Naive thymus-derived CD8-positive, alpha-beta T cell (primary cell): Measurements from ENCODE around the gene B3GALT4. TPM values are rescaled to one million over a fixed set of nuclear protein-coding genes. Genes with fewer than 3 reads are reported as not detected.
"Not testable (repeated sequence)": the region's sequence is repeated elsewhere in the genome, so short reads cannot be mapped to it uniquely, and the experiment has no call there.

Experiments used
- ATAC-seq, 2 donors: fragments of 150-1000 bp; cut with Tn5 transposase in 1 of 2; sonication (Bioruptor Pico), chemical (Tn5 transposase) in 1 of 2; 1 replicate in 1 of 2; 2 replicates in 1 of 2; pipeline ENCODE4 v1.10.0; 2021; ENCODE audit warnings: mild to moderate bottlenecking in 2 of 2, moderate library complexity in 2 of 2
- POLR2A ChIA-PET: fragments of 350-600 bp; sonication (Branson Sonifier 250); formaldehyde crosslinking; loops from one replicate; lab custom pipeline; 2021; ENCODE audit warnings: antibody characterized with exemption; lab: Charles Lee
- DNase-seq, 10 donors: peaks; one replicate each; pipeline versions ENCODE4 v3.0.0 to v3.0.0-alpha.2; 2020 to 2022
- H3K27ac Mint-ChIP-seq, 10 donors: one replicate each; pipeline ENCODE4 v1.8.0; 2020 to 2022; ENCODE audit warnings: mild to moderate bottlenecking in 10 of 10, mixed read lengths in 10 of 10, moderate library complexity in 4 of 10, inconsistent platforms in 1 of 10
- H3K27me3 Mint-ChIP-seq, 5 donors: one replicate each; pipeline ENCODE4 v1.8.0; 2021 to 2022; ENCODE audit warnings: mixed read lengths in 5 of 5
- H3K36me3 Mint-ChIP-seq, 3 donors: one replicate each; pipeline ENCODE4 v1.8.0; 2020 to 2022; ENCODE audit warnings: mixed read lengths in 3 of 3, mild to moderate bottlenecking in 2 of 3, inconsistent platforms in 1 of 3
- H3K4me1 Mint-ChIP-seq, 4 donors: one replicate each; pipeline ENCODE4 v1.8.0; 2021 to 2022; ENCODE audit warnings: mixed read lengths in 4 of 4
- H3K4me3 Mint-ChIP-seq, 10 donors: one replicate each; pipeline ENCODE4 v1.8.0; 2020 to 2022; ENCODE audit warnings: mild to moderate bottlenecking in 10 of 10, mixed read lengths in 10 of 10, moderate library complexity in 6 of 10, inconsistent platforms in 1 of 10
- H3K9me3 Mint-ChIP-seq, 9 donors: one replicate each; pipeline ENCODE4 v1.8.0; 2020 to 2022; ENCODE audit warnings: mixed read lengths in 9 of 9, mild to moderate bottlenecking in 3 of 9, inconsistent platforms in 1 of 9, moderate library complexity in 1 of 9
- polyA plus RNA-seq, 3 donors: library from polyadenylated mRNA; unstranded; fragments of 300-500 nt; fragmentation: Illumina TruSeq; gene quantifications; one replicate each; pipeline ENCODE4 v1.2.3, GENCODE V29; 2021
- total RNA-seq, 8 experiments: library from RNA in 2 of 8; stranded (reverse) in 2 of 8; gene quantifications; one replicate each; pipeline ENCODE4 v1.2.3 and lab custom pipeline; 2021 to 2026

The B3GALT4 gene
- total and polyA plus RNA-seq, 5 experiments from 2014 or later: 14.5 to 41.9 (median 20.4) TPM

- Mint-ChIP-seq H3K36me3 (peaks cover 0 to 31% (median 0%) of the 10 kb centered on the region in 3 donors), H3K4me1 (peaks cover 22 to 41% (median 38%) of the 10 kb centered on the region in 4 donors), H3K27me3 (no peaks in the 10 kb centered on the region), H3K27ac (peak overlapping the region; percentile 91 to 99 (median 98)), H3K4me3 (peak overlapping the region; percentile 83 to 94 (median 90)), H3K9me3 (no peaks in the 10 kb centered on the region)
- POLR2A ChIA-PET: interaction anchor here (0.6 to 5.4 kb wide), 26 partner anchors 9 to 411 kb away, joined by 3 to 84 read pairs (median 8); partner anchors contain the start of genes B3GALT4, COL11A2, HLA-DPA1 and HSD17B8
- ATAC-seq (no peak), DNase-seq (peak in 2 of 10 donors; percentile 4 to 64)
Observed at GRCh38 chr6:33249732-33250630, 26.9 kb upstream of the B3GALT4 start.

DNA sequence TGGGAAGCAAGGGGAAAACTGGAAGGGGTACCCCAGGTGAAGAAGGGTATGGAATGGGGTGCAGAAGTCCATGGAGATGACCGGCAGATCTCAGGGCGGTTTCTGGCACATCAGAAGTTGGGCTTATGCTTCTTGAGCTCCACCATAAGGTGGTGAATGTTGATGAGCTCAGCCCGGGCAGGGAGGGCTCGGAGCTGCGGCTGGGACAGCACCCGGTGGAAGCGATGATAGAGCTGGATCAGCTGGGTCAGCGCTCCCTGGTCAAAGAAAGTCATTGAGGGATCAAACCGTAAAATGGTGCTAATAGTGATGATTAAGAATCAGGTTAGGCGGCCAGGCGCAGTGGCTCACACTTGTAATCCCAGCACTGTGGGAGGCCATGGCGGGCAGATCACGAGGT is 26.2 kb upstream of the B3GALT4 start:
- no peaks in the 10 kb centered on the region for H3K27me3 Mint-ChIP-seq
- peak overlapping the region; percentile 36 to 94 (median 90) for H3K4me3 Mint-ChIP-seq
- ATAC-seq (no peak), DNase-seq (no peak)
- H3K36me3 Mint-ChIP-seq: peaks cover 0 to 37% (median 0%) of the 10 kb centered on the region in 3 donors
- peaks cover 22 to 41% (median 38%) of the 10 kb centered on the region in 4 donors for H3K4me1 Mint-ChIP-seq
- POLR2A ChIA-PET: interaction anchor here (0.8 to 5.4 kb wide), 7 partner anchors 21 to 279 kb away, joined by 3 to 84 read pairs (median 37); partner anchors contain the start of genes B3GALT4, PFDN6, RGL2 and RING1
- H3K9me3 Mint-ChIP-seq: no peaks in the 10 kb centered on the region
- H3K27ac Mint-ChIP-seq: peak overlapping the region; percentile 91 to 99 (median 98)

DNA sequence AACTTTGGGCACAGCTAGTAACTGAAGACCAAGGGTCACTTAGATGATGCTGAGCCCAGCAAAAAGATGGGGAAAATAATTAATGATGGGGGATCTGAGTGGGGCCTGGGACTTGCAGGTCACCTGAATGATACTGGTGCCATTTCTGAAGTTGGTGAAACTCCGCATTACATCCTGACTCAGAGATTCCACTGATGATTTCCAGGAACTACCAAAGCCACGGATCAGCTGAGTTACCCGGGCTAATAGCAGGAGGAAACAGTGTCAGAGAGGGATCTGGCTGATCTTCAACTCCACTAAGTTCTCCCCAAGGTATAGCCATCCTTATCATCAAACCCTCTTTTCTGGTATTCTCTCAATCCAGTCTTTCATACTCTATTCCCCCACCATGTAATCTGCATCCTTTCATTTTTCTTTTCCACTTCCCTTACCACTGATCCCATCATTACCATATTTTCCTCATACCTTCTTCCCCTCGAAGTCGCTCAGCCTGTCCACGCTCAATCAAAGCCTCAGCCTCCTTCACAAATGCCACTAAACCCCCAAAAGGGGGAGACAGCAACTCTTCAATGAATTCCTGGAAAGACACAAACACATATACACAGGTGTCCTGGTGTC is 25.4 kb upstream of the B3GALT4 start:
- DNase-seq (no peak), ATAC-seq (no peak)
- H3K4me1 Mint-ChIP-seq: peaks cover 22 to 41% (median 38%) of the 10 kb centered on the region in 4 donors
- H3K27ac Mint-ChIP-seq: peak overlapping the region in 9 of 10 donors; percentile 10 to 84 (median 31)
- H3K9me3 Mint-ChIP-seq: no peaks in the 10 kb centered on the region
- H3K36me3 Mint-ChIP-seq: peaks cover 0 to 44% (median 0%) of the 10 kb centered on the region in 3 donors
- POLR2A ChIA-PET: interaction anchor here (0.6 to 5.4 kb wide), 8 partner anchors 19 to 289 kb away, joined by 3 to 84 read pairs (median 12); partner anchors contain the start of genes B3GALT4, RGL2, RPS18 and VPS52
- H3K27me3 Mint-ChIP-seq: no peaks in the 10 kb centered on the region
- H3K4me3 Mint-ChIP-seq: peak overlapping the region in 9 of 10 donors; percentile 1 to 69 (median 28)

GRCh38 chr6:33252759-33253158 is 24.2 kb upstream of the B3GALT4 start:
- DNase-seq (no peak), ATAC-seq (no peak)
- Mint-ChIP-seq H3K4me3 (no peak overlapping the region), H3K27ac (peak overlapping the region in 2 of 10 donors; percentile 0 to 53), H3K27me3 (no peaks in the 10 kb centered on the region), H3K9me3 (no peaks in the 10 kb centered on the region), H3K4me1 (peaks cover 22 to 41% (median 38%) of the 10 kb centered on the region in 4 donors), H3K36me3 (peaks cover 0 to 51% (median 0%) of the 10 kb centered on the region in 3 donors)
- POLR2A ChIA-PET: no interaction called here

DNA sequence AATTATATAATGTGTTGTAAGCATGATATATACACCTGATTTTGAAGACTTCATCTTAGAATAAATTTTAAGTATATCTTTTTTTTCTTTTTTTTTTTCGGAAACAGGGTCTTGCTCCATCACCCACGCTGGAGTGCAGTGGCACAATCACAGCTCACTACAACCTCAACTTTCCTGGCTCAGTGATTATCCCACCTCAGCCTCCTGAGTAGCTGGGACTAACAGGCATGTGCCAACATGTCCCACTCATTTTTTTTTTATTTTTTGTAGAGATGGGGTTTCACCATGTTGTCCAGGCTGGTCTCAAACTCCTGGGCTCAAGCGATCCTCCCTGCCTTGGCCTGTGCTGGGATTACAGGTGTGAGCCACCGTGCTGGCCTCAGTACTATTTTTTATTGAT is 22.3 kb upstream of the B3GALT4 start:
- Mint-ChIP-seq H3K4me3 (no peak overlapping the region), H3K27me3 (no peaks in the 10 kb centered on the region), H3K36me3 (peaks cover 0 to 62% (median 6%) of the 10 kb centered on the region in 3 donors), H3K4me1 (peaks cover 16 to 28% (median 24%) of the 10 kb centered on the region in 4 donors), H3K27ac (no peak overlapping the region), H3K9me3 (no peaks in the 10 kb centered on the region)
- no peak for DNase-seq
- POLR2A ChIA-PET: interaction anchor here (2.5 kb wide), 1 partner anchor 34 kb away, joined by 9 read pairs; the partner anchor contains the start of genes PFDN6 and WDR46
- ATAC-seq: no peak

DNA sequence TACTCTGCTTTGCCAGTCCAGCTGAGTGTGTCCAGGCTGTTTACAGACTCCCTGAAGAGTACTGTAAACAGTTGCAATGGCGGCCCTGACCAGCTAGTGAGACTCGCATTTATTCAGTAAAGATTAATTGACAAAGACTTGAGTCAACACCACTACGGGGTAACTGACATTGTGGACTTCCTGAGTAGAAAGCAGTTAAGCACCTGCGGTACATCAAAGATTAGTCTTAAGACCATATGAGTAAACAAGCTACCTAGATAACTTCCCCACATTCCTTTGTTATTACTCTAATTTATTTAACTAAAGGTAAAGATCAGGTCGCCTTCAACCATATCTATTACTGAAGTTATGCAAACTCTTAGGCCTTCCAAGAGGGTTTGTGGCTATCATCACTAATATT is 17.9 kb upstream of the B3GALT4 start:
- Mint-ChIP-seq H3K27me3 (no peaks in the 10 kb centered on the region), H3K4me3 (no peak overlapping the region), H3K9me3 (no peaks in the 10 kb centered on the region), H3K27ac (no peak overlapping the region), H3K36me3 (peaks cover 0 to 74% (median 15%) of the 10 kb centered on the region in 3 donors), H3K4me1 (peaks cover 0 to 7% (median 0%) of the 10 kb centered on the region in 4 donors)
- DNase-seq (no peak), ATAC-seq (no peak)
- POLR2A ChIA-PET: interaction anchor here (1.3 to 1.4 kb wide), 2 partner anchors 9 to 18 kb away, joined by 4 to 5 read pairs; partner anchors contain the start of gene B3GALT4

GRCh38 chr6:33262490-33262889 is 14.4 kb upstream of the B3GALT4 start:
- not testable (repeated sequence) for DNase-seq, H3K4me1 Mint-ChIP-seq, H3K9me3 Mint-ChIP-seq, H3K4me3 Mint-ChIP-seq, H3K27me3 Mint-ChIP-seq, ATAC-seq
- Mint-ChIP-seq H3K27ac (peak overlapping the region in 1 of 10 donors; percentile 83), H3K36me3 (peaks cover 3 to 83% (median 28%) of the 10 kb centered on the region in 3 donors)
- POLR2A ChIA-PET: interaction anchor here (0.6 to 2.5 kb wide), 6 partner anchors 9 to 349 kb away, joined by 3 to 6 read pairs (median 5); partner anchors contain the start of genes B3GALT4, RPS18 and VPS52

DNA sequence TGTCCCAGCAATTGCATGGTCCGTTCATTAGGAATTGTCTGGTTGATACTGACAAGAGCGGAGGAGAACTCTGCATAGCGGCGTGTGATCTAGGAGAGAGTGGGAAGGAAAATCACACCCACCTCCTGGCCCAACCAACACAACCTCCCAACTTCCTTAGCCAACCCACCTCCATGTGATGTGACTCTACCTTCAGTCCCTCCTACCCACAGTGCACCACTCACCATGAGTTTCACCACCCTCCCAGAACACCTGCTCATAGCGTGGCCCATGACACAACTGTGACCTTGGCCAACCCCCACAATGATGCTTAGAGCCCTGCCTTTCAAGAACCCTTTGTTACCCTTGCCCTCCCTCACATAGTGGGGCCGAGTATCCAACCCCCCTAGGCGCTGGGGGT is 12.9 kb upstream of the B3GALT4 start:
- no peak for DNase-seq
- H3K27me3 Mint-ChIP-seq: no peaks in the 10 kb centered on the region
- H3K36me3 Mint-ChIP-seq: peaks cover 3 to 87% (median 28%) of the 10 kb centered on the region in 3 donors
- peaks cover 3 to 15% (median 7%) of the 10 kb centered on the region in 4 donors for H3K4me1 Mint-ChIP-seq
- no peak for ATAC-seq
- no peak overlapping the region for H3K4me3 Mint-ChIP-seq
- H3K9me3 Mint-ChIP-seq: no peaks in the 10 kb centered on the region
- H3K27ac Mint-ChIP-seq: peak overlapping the region in 2 of 10 donors; percentile 29 to 52
- POLR2A ChIA-PET: interaction anchor here (0.9 to 2.5 kb wide), 2 partner anchors 14 to 17 kb away, joined by 3 to 6 read pairs; no protein-coding TSS in a partner anchor

DNA sequence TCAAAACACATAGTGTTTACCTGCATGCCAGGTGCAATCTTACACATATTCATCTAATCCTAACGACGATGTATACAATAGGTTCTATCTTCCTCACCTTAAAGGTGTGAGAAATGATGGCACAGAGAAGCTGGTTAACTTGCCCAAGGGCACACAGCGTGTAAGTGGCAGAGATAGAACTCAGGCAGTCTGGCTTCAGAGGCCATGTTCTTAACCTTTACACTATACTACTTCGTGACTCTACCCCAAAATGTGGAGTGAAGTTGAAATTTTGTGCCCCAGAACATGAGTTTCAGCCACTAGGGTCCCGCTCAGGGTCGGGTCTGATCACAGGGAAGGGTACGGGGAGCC is 5.8 kb upstream of the B3GALT4 start:
- Mint-ChIP-seq H3K27ac (peak overlapping the region; percentile 99 to 100 (median 99)), H3K27me3 (no peaks in the 10 kb centered on the region), H3K36me3 (peaks cover 3 to 70% (median 13%) of the 10 kb centered on the region in 3 donors), H3K9me3 (no peaks in the 10 kb centered on the region), H3K4me3 (peak overlapping the region; percentile 92 to 99 (median 96)), H3K4me1 (peaks cover 29 to 65% (median 64%) of the 10 kb centered on the region in 4 donors)
- POLR2A ChIA-PET: interaction anchor here (0.6 to 5.4 kb wide), 34 partner anchors 8 to 1607 kb away, joined by 3 to 93 read pairs (median 7); partner anchors contain the start of genes CUTA, HSD17B8, PFDN6 and RGL2
- DNase-seq: no peak
- ATAC-seq: peak; percentile 38 to 52

DNA sequence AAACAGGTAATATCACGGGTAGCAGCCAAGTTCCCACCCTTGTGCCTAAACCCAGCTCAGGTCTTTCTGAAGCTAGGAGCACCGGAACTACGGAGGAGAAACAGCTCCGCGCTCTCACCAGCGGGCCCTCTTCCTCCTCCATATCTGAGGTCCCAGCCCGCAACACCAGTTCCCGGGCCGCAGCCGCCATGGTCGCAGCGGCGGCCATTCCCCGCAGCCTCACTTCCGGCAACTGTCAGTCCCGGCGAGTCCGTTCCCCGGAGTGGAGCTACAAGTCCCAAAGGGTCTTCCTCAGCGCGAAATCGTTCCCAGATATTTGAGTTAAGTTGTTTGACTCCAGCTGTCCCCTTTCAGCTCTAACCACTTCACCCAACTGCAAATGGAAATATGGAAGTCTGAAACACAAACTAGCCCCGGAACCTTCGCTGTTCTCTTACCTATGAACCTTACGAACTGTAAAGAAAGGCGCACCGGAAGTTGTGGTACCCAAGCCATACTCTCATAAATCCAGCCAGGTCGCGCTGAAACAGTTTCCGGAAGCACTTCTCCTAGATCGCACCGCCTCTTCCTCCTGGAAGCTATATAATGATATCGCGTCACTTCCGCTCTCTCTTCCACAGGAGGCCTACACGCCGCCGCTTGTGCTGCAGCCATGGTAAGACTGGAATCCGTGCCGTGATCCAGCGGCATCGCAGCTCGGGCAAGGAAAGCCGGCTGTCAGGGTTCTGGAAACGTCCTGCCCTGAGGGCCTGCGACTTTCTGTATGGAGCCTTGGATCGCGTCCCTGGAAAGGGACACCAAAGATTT is 5.3 kb upstream of the B3GALT4 start, which contains the start of the genes RPS18 and VPS52:
TSS of gene RPS18 (plus strand) at position 608 of the 807 bp plus-strand sequence. CDS start at position 653, 45 bp downstream.
TSS of gene VPS52 (minus strand) at position 409 of the 807 bp plus-strand sequence. CDS start at position 208, 201 bp downstream.
- Mint-ChIP-seq H3K36me3 (peaks cover 0 to 70% (median 10%) of the 10 kb centered on the region in 3 donors), H3K9me3 (no peaks in the 10 kb centered on the region), H3K4me1 (peaks cover 34 to 71% (median 70%) of the 10 kb centered on the region in 4 donors), H3K27ac (peak within 1 kb of the TSS; percentile 99 to 100 (median 99)), H3K27me3 (no peaks in the 10 kb centered on the region), H3K4me3 (peak within 1 kb of the TSS; percentile 92 to 99 (median 96))
- POLR2A ChIA-PET: interaction anchor here (0.6 to 5.4 kb wide), 41 partner anchors 9 to 1607 kb away, joined by 3 to 93 read pairs (median 6); partner anchors contain the start of genes CUTA, HSD17B8, PFDN6 and RGL2
- ATAC-seq (peak; percentile 86 to 88), DNase-seq (peak; percentile 78 to 100 (median 94))
